ENCODE measurements around the gene LYZ. TPM values are rescaled to one million over a fixed set of nuclear protein-coding genes. Genes with fewer than 3 reads are reported as not detected.

The LYZ gene
- total and polyA plus RNA-seq, 2 donors (not counting 1 experiment from before 2014, with no cell fraction given) = 0.17 TPM; not detected in 1

DNA sequence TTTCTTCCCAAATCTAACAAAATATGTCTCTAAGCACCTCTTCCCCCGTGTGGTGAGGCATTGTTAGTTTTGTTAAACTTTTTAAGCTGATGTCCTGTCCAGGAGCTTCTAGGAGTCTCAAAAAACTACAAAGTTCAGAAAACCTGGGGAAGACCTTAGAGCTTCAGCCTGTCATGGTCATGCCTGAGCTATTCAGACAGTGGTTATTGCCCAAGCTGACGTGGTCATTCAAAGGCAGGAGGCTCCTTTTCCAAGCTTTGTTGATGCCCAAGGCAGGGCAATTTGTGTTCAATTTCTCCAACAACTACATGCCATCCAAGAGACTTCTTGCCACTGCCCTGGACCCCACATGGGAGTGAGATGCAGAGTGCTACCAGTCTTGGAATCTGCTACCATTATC, 5.8 kb upstream of the LYZ start:
- no peak for DNase-seq (ENCODE audit: low read depth in 2 of 2)
- Histone ChIP-seq H3K36me3 (ENCODE audit: control insufficient read depth, insufficient read depth, low read length) (no peaks in the 10 kb centered on the region), H4K20me1 (ENCODE audit: control insufficient read depth, extremely low read depth, insufficient read depth, low read length) (no peaks in the 10 kb centered on the region), H3K9ac (ENCODE audit: insufficient read depth, low read length) (no peak overlapping the region), H3K79me2 (ENCODE audit: control insufficient read depth, insufficient read depth, low read length) (no peaks in the 10 kb centered on the region), H3K4me3 (replicated peaks in 1 of 4; ENCODE audit: control extremely low read depth in 1 of 4, insufficient read depth in 1 of 4, low read depth in 3 of 4, low read length in 4 of 4) (no peak overlapping the region), H2AFZ (ENCODE audit: low read length) (no peak overlapping the region), H3K4me2 (ENCODE audit: extremely low read depth, insufficient read depth, low read length) (no peak overlapping the region), H3K27ac (ENCODE audit: insufficient read depth, low read length) (no peak overlapping the region), H3K9me3 (ENCODE audit: control insufficient read depth, insufficient read depth, low read depth, low read length) (no peaks in the 10 kb centered on the region), H3K27me3 (ENCODE audit: control insufficient read depth, insufficient read depth, low read length) (peaks cover 11% of the 10 kb centered on the region), H3K4me1 (ENCODE audit: control insufficient read depth, extremely low read depth, insufficient read depth, low read length) (no peaks in the 10 kb centered on the region)
- TF ChIP-seq CTCF (conservative IDR thresholded peaks at IDR 0.05 in 1 of 2, IDR thresholded peaks at IDR 0.05 in 1 of 2; ENCODE audit: low read depth in 1 of 2, low read length in 2 of 2) (no peak), EZH2 (IDR thresholded peaks at IDR 0.05; ENCODE audit: low read length, missing control alignments) (no peak)

DNA sequence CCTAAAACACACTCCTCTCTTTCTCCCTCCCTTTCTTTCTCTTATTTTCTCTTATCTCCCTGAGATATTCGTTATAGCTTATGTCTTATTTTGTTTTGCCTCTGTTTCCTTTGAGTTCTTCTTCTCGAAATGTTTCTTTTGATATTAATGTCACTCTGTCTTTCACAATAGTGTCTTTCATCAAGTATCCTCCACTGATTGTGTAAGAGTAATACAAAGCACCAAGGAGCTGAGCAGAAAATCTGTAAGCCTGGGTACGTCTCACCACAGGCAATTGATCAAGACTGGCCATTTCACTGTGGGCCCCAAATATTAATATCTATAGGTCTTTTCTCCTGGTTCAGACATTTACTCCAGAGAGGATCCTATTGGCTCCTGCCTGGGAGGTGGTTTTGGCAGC, 4.8 kb upstream of the LYZ start:
- Histone ChIP-seq H3K4me1 (ENCODE audit: control insufficient read depth, extremely low read depth, insufficient read depth, low read length) (no peaks in the 10 kb centered on the region), H3K4me2 (ENCODE audit: extremely low read depth, insufficient read depth, low read length) (no peak overlapping the region), H2AFZ (ENCODE audit: low read length) (no peak overlapping the region), H3K9ac (ENCODE audit: insufficient read depth, low read length) (no peak overlapping the region), H3K4me3 (replicated peaks in 1 of 4; ENCODE audit: control extremely low read depth in 1 of 4, insufficient read depth in 1 of 4, low read depth in 3 of 4, low read length in 4 of 4) (no peak overlapping the region), H4K20me1 (ENCODE audit: control insufficient read depth, extremely low read depth, insufficient read depth, low read length) (no peaks in the 10 kb centered on the region), H3K27me3 (ENCODE audit: control insufficient read depth, insufficient read depth, low read length) (peaks cover 11% of the 10 kb centered on the region), H3K79me2 (ENCODE audit: control insufficient read depth, insufficient read depth, low read length) (no peaks in the 10 kb centered on the region), H3K9me3 (ENCODE audit: control insufficient read depth, insufficient read depth, low read depth, low read length) (no peaks in the 10 kb centered on the region), H3K27ac (ENCODE audit: insufficient read depth, low read length) (no peak overlapping the region), H3K36me3 (ENCODE audit: control insufficient read depth, insufficient read depth, low read length) (no peaks in the 10 kb centered on the region)
- DNase-seq (ENCODE audit: low read depth in 2 of 2) = no peak
- TF ChIP-seq CTCF (conservative IDR thresholded peaks at IDR 0.05 in 1 of 2, IDR thresholded peaks at IDR 0.05 in 1 of 2; ENCODE audit: low read depth in 1 of 2, low read length in 2 of 2) (no peak), EZH2 (IDR thresholded peaks at IDR 0.05; ENCODE audit: low read length, missing control alignments) (no peak)

DNA sequence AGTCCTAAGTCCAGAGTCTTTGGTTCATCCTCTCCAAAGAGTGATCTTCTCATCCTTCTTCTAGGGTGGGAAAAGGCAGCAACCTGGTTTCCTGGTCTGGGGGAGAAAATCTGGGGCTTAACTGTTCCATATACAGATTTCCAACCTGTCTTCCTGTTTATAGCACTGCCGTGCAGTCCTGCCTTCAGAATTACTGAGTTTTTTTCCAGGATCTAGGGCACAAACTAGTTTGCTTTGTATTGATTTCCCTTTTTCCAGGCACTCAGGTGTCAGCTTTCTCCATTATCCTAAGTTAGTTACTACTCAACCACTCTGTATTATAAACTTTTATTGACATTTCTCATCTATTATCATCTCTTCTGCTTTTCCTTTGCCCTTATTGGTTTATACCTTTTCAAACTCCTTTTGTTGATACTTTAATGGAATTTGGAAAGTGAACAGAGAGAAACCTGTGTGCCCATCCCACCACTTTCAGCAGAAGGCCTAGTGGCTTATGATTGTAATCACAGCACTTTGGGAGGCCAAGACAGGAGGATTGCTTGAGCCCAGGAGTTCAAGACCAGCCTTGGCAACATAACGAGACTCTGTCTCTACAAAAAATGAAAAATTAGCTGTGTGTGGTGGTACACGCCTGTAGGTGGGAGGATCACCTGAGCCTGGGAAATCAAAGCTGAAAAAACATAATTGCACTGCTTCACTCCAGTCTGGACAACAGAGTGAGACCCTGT, 4.1 kb upstream of the LYZ start:
- Histone ChIP-seq H3K9me3 (ENCODE audit: control insufficient read depth, insufficient read depth, low read depth, low read length) (no peaks in the 10 kb centered on the region), H4K20me1 (ENCODE audit: control insufficient read depth, extremely low read depth, insufficient read depth, low read length) (no peaks in the 10 kb centered on the region), H2AFZ (ENCODE audit: low read length) (no peak overlapping the region), H3K79me2 (ENCODE audit: control insufficient read depth, insufficient read depth, low read length) (no peaks in the 10 kb centered on the region), H3K4me2 (ENCODE audit: extremely low read depth, insufficient read depth, low read length) (no peak overlapping the region), H3K27me3 (ENCODE audit: control insufficient read depth, insufficient read depth, low read length) (peaks cover 11% of the 10 kb centered on the region), H3K9ac (ENCODE audit: insufficient read depth, low read length) (no peak overlapping the region), H3K27ac (ENCODE audit: insufficient read depth, low read length) (no peak overlapping the region), H3K4me1 (ENCODE audit: control insufficient read depth, extremely low read depth, insufficient read depth, low read length) (no peaks in the 10 kb centered on the region), H3K4me3 (replicated peaks in 1 of 4; ENCODE audit: control extremely low read depth in 1 of 4, insufficient read depth in 1 of 4, low read depth in 3 of 4, low read length in 4 of 4) (no peak overlapping the region), H3K36me3 (ENCODE audit: control insufficient read depth, insufficient read depth, low read length) (no peaks in the 10 kb centered on the region)
- DNase-seq (ENCODE audit: low read depth in 2 of 2) = no peak
- TF ChIP-seq EZH2 (IDR thresholded peaks at IDR 0.05; ENCODE audit: low read length, missing control alignments) = no peak
- no peak for TF ChIP-seq CTCF (conservative IDR thresholded peaks at IDR 0.05 in 1 of 2, IDR thresholded peaks at IDR 0.05 in 1 of 2; ENCODE audit: low read depth in 1 of 2, low read length in 2 of 2)
